Esophagus squamous epithelium (tissue), 5 donors: Measurements from ENCODE around the gene YIF1A. TPM values are rescaled to one million over a fixed set of nuclear protein-coding genes. Genes with fewer than 3 reads are reported as not detected.

ENCODE experiments used
- DNase-seq: peaks from one replicate; lab custom pipeline; 2025; lab: John Stamatoyannopoulos, UW
- H3K27ac ChIP-seq, 4 donors: fragments of 200-600 bp; sonication (generic); one replicate each; pipeline ENCODE4 v1.5.1; 2016 to 2019; ENCODE audit warnings: mild to moderate bottlenecking in 1 of 4
- H3K27me3 ChIP-seq, 4 donors: fragments of 200-600 bp; sonication (generic); 1 replicate in 3 of 4; 2 replicates in 1 of 4; pipeline versions ENCODE4 v1.5.1 to v1.6.0; 2017 to 2021; ENCODE audit warnings: antibody characterized with exemption in 1 of 4
- H3K36me3 ChIP-seq, 3 donors: fragments of 200-600 bp; sonication (generic); one replicate each; pipeline ENCODE4 v1.5.1; 2016 to 2019
- H3K4me1 ChIP-seq, 3 donors: fragments of 200-600 bp; sonication (generic); one replicate each; pipeline ENCODE4 v1.5.1; 2017 to 2019
- H3K4me3 ChIP-seq, 4 donors: fragments of 200-600 bp; sonication (generic); 1 replicate in 3 of 4; 2 replicates in 1 of 4; pipeline ENCODE4 v1.5.1; 2016 to 2019; ENCODE audit warnings: mild to moderate bottlenecking in 2 of 4, moderate library complexity in 1 of 4
- H3K9me3 ChIP-seq, 3 donors: fragments of 200-600 bp; sonication (generic); one replicate each; pipeline ENCODE4 v1.5.1; 2016 to 2019
- CTCF ChIP-seq, 6 experiments: fragments of 450-650 bp in 4 of 6; fragments of 200-600 bp in 2 of 6; sonication (generic) in 2 of 6; IDR thresholded peaks; one replicate each; pipeline ENCODE4 v1.5.1; 2016 to 2019; ENCODE audit warnings: antibody characterized with exemption in 6 of 6, mild to moderate bottlenecking in 4 of 6, moderate library complexity in 4 of 6
- POLR2A ChIP-seq, 4 donors: fragments of 450-650 bp; IDR thresholded peaks; one replicate each; pipeline ENCODE4 v1.6.1; 2017; ENCODE audit warnings: antibody characterized with exemption in 4 of 4, mild to moderate bottlenecking in 4 of 4, moderate library complexity in 3 of 4
- WGBS, 2 donors: methylation state at CpG; one replicate each; pipeline ENCODE4 v1.1.5; 2018; 5-methylcytosine and 5-hydroxymethylcytosine counted together
- intact Hi-C: fragments of 100-400 bp; cut with DNase I; formaldehyde crosslinking; loops from one replicate; pipeline ENCODE4 v1.15.0; 2022
- total RNA-seq, 4 donors: library from RNA; depleted of rRNA; stranded (reverse); fragments of >200 nt; gene quantifications; one replicate each; pipeline ENCODE4 v1.1.0, GENCODE V29; 2016
- donor health status: DM: yes; HTN: yes; CAD: no.

YIF1A gene
- total RNA-seq, 4 donors from 2014 or later: 51.9 to 71.9 (median 63.8) TPM

GRCh38 chr11:66284526-66285078 lies 4.3 kb downstream of the YIF1A start:
- Histone ChIP-seq H3K4me1 (peaks cover 13 to 43% (median 18%) of the 10 kb centered on the region in 3 donors), H3K36me3 (peaks cover 0 to 47% (median 3%) of the 10 kb centered on the region in 3 donors), H3K27me3 (no peaks in the 10 kb centered on the region), H3K4me3 (no peak overlapping the region), H3K9me3 (no peaks in the 10 kb centered on the region), H3K27ac (no peak overlapping the region)
- no peak for TF ChIP-seq CTCF (IDR thresholded peaks at IDR 0.05)
- TF ChIP-seq POLR2A (IDR thresholded peaks at IDR 0.05): no peak
- no peak for DNase-seq
- WGBS, 2 donors: 93 to 96% methylated on average over 11 to 14 of the region's 16 CpGs
- intact Hi-C loops: loop anchor here (10.0 kb wide), 1 partner anchor 60 kb away; no protein-coding TSS in a partner anchor

- no peak for DNase-seq
Measured at GRCh38 chr11:66283461-66284105, 5.4 kb downstream of the YIF1A start.

GRCh38 chr11:66282468-66283455 lies 6.2 kb downstream of the YIF1A start:
- intact Hi-C loops: loop anchor here (10.0 kb wide), 1 partner anchor 58 kb away; no protein-coding TSS in a partner anchor
- 42 to 45% methylated on average over 6 to 10 of the region's 35 CpGs for WGBS, 2 donors
- H3K9me3 ChIP-seq: no peaks in the 10 kb centered on the region

More at GRCh38 chr11:66283461-66284105, 5.4 kb downstream of the YIF1A start:
- intact Hi-C loops: loop anchor here (10.0 kb wide), 1 partner anchor 59 kb away; no protein-coding TSS in a partner anchor
- TF ChIP-seq CTCF (IDR thresholded peaks at IDR 0.05) (no peak), POLR2A (IDR thresholded peaks at IDR 0.05) (no peak)
- 17 to 55% methylated on average over 1 to 4 of the region's 14 CpGs for WGBS, 2 donors
- Histone ChIP-seq H3K27ac (no peak overlapping the region), H3K36me3 (peaks cover 0 to 47% (median 3%) of the 10 kb centered on the region in 3 donors), H3K4me1 (peaks cover 11 to 42% (median 18%) of the 10 kb centered on the region in 3 donors), H3K27me3 (peaks cover 0 to 3% (median 0%) of the 10 kb centered on the region in 4 donors), H3K4me3 (no peak overlapping the region), H3K9me3 (no peaks in the 10 kb centered on the region)

GRCh38 chr11:66281776-66282467 lies 7.0 kb downstream of the YIF1A start:
- TF ChIP-seq CTCF (IDR thresholded peaks at IDR 0.05) (no peak), POLR2A (IDR thresholded peaks at IDR 0.05) (no peak)
- no peak for DNase-seq
- H3K27me3 ChIP-seq: peaks cover 0 to 6% (median 0%) of the 10 kb centered on the region in 4 donors
- intact Hi-C loops: loop anchor here (10.0 kb wide), 1 partner anchor 57 kb away; no protein-coding TSS in a partner anchor
- 41 to 100% methylated on average over 2 to 12 of the region's 20 CpGs for WGBS, 2 donors
- no peaks in the 10 kb centered on the region for H3K9me3 ChIP-seq
- no peak overlapping the region for H3K4me3 ChIP-seq
- H3K27ac ChIP-seq: no peak overlapping the region
- H3K36me3 ChIP-seq: peaks cover 0 to 41% (median 3%) of the 10 kb centered on the region in 3 donors
- H3K4me1 ChIP-seq: peaks cover 8 to 38% (median 11%) of the 10 kb centered on the region in 3 donors

More at GRCh38 chr11:66282468-66283455, 6.2 kb downstream of the YIF1A start:
- Histone ChIP-seq H3K36me3 (peaks cover 0 to 47% (median 3%) of the 10 kb centered on the region in 3 donors), H3K27me3 (peaks cover 0 to 6% (median 0%) of the 10 kb centered on the region in 4 donors), H3K27ac (no peak overlapping the region), H3K4me1 (peaks cover 10 to 39% (median 14%) of the 10 kb centered on the region in 3 donors), H3K4me3 (no peak overlapping the region)
- DNase-seq: peak; percentile 95
- TF ChIP-seq CTCF (IDR thresholded peaks at IDR 0.05) (peak; percentile 94 to 99 (median 98)), POLR2A (IDR thresholded peaks at IDR 0.05) (no peak)
